HEK293 (cell line): ENCODE data around the gene NAGLU.
A peak's percentile ranks its signal among the peaks of the same experiment; 100 is the strongest.

Experiments used
- BCL6B ChIP-seq: fragments of 450-650 bp; formaldehyde crosslinking; IDR thresholded peaks from 2 replicates; pipeline ENCODE4 v1.5.1; 2017; ENCODE audit warnings: missing biosample characterization, missing genetic modification characterization
- CTCF ChIP-seq: fragments of 450-650 bp; formaldehyde crosslinking; IDR thresholded peaks from 2 replicates; pipeline ENCODE4 v1.5.1; 2016; ENCODE audit warnings: missing biosample characterization, missing genetic modification characterization
- GFI1B ChIP-seq: fragments of 450-650 bp; formaldehyde crosslinking; IDR thresholded peaks from 2 replicates; pipeline ENCODE4 v1.5.1; 2016; ENCODE audit warnings: missing biosample characterization, missing genetic modification characterization
- KLF1 ChIP-seq: fragments of 450-650 bp; formaldehyde crosslinking; IDR thresholded peaks from 2 replicates; pipeline ENCODE4 v1.5.1; 2016; ENCODE audit warnings: missing biosample characterization, missing genetic modification characterization
- PRDM2 ChIP-seq: fragments of 450-650 bp; formaldehyde crosslinking; IDR thresholded peaks from 2 replicates; pipeline ENCODE4 v1.5.1; 2016; ENCODE audit warnings: missing biosample characterization, missing genetic modification characterization, borderline replicate concordance
- PRDM6 ChIP-seq: fragments of 450-650 bp; formaldehyde crosslinking; IDR thresholded peaks from 2 replicates; pipeline ENCODE4 v1.5.1; 2017; ENCODE audit warnings: missing biosample characterization, missing genetic modification characterization
- TSHZ1 ChIP-seq: fragments of 450-650 bp; formaldehyde crosslinking; IDR thresholded peaks from 2 replicates; pipeline ENCODE4 v1.5.1; 2016; ENCODE audit warnings: missing biosample characterization, missing genetic modification characterization, borderline replicate concordance
- ZNF175 ChIP-seq: fragments of 450-650 bp; formaldehyde crosslinking; IDR thresholded peaks from 2 replicates; pipeline ENCODE4 v1.5.1; 2016; ENCODE audit warnings: missing biosample characterization, missing genetic modification characterization
- ZNF24 ChIP-seq: fragments of 450-650 bp; formaldehyde crosslinking; IDR thresholded peaks from 2 replicates; pipeline ENCODE4 v1.5.1; 2016; ENCODE audit warnings: missing biosample characterization, missing genetic modification characterization
- ZNF292 ChIP-seq: fragments of 450-650 bp; formaldehyde crosslinking; IDR thresholded peaks from 2 replicates; pipeline ENCODE4 v1.5.1; 2016; ENCODE audit warnings: low read depth, missing biosample characterization, missing genetic modification characterization, borderline replicate concordance
- ZNF394 ChIP-seq: fragments of 450-650 bp; formaldehyde crosslinking; IDR thresholded peaks from 2 replicates; pipeline ENCODE4 v1.5.1; 2016; ENCODE audit warnings: missing biosample characterization, missing genetic modification characterization, mild to moderate bottlenecking, moderate library complexity, borderline replicate concordance
- ZNF48 ChIP-seq: fragments of 450-650 bp; formaldehyde crosslinking; IDR thresholded peaks from 2 replicates; pipeline ENCODE4 v1.5.1; 2016; ENCODE audit warnings: missing biosample characterization, missing genetic modification characterization
- ZNF521 ChIP-seq: fragments of 450-650 bp; formaldehyde crosslinking; IDR thresholded peaks from 2 replicates; pipeline ENCODE4 v1.5.1; 2017; ENCODE audit warnings: missing biosample characterization, mild to moderate bottlenecking, missing genetic modification characterization
- ZNF530 ChIP-seq: fragments of 450-650 bp; formaldehyde crosslinking; IDR thresholded peaks from 2 replicates; pipeline ENCODE4 v1.5.1; 2016; ENCODE audit warnings: low read depth, missing biosample characterization, missing genetic modification characterization
- ZNF544 ChIP-seq: fragments of 450-650 bp; formaldehyde crosslinking; IDR thresholded peaks from 2 replicates; pipeline ENCODE4 v1.5.0; 2017; ENCODE audit warnings: missing biosample characterization, missing genetic modification characterization
- ZNF549 ChIP-seq: fragments of 450-650 bp; IDR thresholded peaks from 2 replicates; pipeline ENCODE4 v1.5.1; 2018; ENCODE audit warnings: missing biosample characterization, missing genetic modification characterization, mild to moderate bottlenecking, inconsistent platforms, moderate library complexity
- ZNF558 ChIP-seq: fragments of 450-650 bp; formaldehyde crosslinking; IDR thresholded peaks from 2 replicates; pipeline ENCODE4 v1.5.1; 2016; ENCODE audit warnings: missing biosample characterization, missing genetic modification characterization
- ZNF639 ChIP-seq: fragments of 450-650 bp; formaldehyde crosslinking; IDR thresholded peaks from 2 replicates; pipeline ENCODE4 v1.5.1; 2016; ENCODE audit warnings: missing biosample characterization, missing genetic modification characterization

Gene NAGLU

GRCh38 chr17:42577532-42578281, 41.7 kb downstream of the NAGLU start, which contains the start of gene PSMC3IP (continued):
- TF ChIP-seq ZNF292 (tag by site-specific recombination), result no peak
- TF ChIP-seq ZNF530, result no peak
- peak; percentile 75 for TF ChIP-seq CTCF (tag by site-specific recombination)
- TF ChIP-seq BCL6B (tag by site-specific recombination), result no peak
- no peak for TF ChIP-seq ZNF639
- TF ChIP-seq TSHZ1 (tag by site-specific recombination), result no peak
- TF ChIP-seq ZNF521 (tag by site-specific recombination), result no peak
- no peak for TF ChIP-seq KLF1 (tag by site-specific recombination)
- no peak for TF ChIP-seq ZNF544
- TF ChIP-seq ZNF549, result no peak
- 0 out of 2 replicates have a peak, but pooled peaks have one; percentile 25 for TF ChIP-seq ZNF394 (tag by site-specific recombination)
- no peak for TF ChIP-seq ZNF48 (tag by site-specific recombination)
- TF ChIP-seq GFI1B (tag by site-specific recombination), result no peak
- peak; percentile 52; the same call in 1 of the 2 replicates for TF ChIP-seq ZNF24
- no peak for TF ChIP-seq PRDM6 (tag by site-specific recombination)
- no peak for TF ChIP-seq ZNF558 (tag by site-specific recombination)
- TF ChIP-seq ZNF175 (tag by site-specific recombination), result no peak
- TF ChIP-seq PRDM2, result no peak
